ENCODE data around the gene EMP1.

GRCh38 chr12:13154027-13154538 lies 42.4 kb upstream of the EMP1 start:
- TF ChIP-seq CTCF (IDR thresholded peaks at IDR 0.05 in 8 of 11, conservative IDR thresholded peaks at IDR 0.05 in 3 of 11) (no peak), POLR2A (IDR thresholded peaks at IDR 0.05) (no peak)
